Measurements from ENCODE around the gene C13orf46. TPM values are rescaled to one million over a fixed set of nuclear protein-coding genes. Genes with fewer than 3 reads are reported as not detected.

C13orf46 gene
- total RNA-seq, 1 donor from 2014 or later = 0.29 TPM

DNA sequence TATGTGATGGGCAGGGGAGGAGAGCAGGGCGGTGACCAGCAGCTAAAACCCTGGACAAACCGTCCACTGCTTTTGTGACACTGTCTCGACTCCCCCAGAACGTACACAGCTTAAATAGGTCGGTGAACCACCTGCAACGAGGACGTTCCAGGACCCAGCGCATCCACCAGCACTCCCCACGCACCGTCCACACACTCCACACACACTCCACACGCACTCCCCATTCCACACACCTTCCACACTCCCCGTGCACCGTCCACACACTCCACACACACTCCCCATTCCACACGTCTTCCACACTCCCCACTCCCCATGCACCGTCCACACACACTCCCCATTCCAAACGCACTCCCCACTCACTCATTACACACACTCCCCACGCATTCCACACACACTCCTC lies 38.3 kb upstream of the C13orf46 start:
- no peaks in the 10 kb centered on the region for H3K9me3 Mint-ChIP-seq
- H3K36me3 Mint-ChIP-seq = peaks cover 10% of the 10 kb centered on the region

GRCh38 chr13:114011226-114011625 lies 37.4 kb upstream of the C13orf46 start:
- peaks cover 4% of the 10 kb centered on the region for H3K4me1 Mint-ChIP-seq (ENCODE audit: unreplicated experiment)
- no peak overlapping the region for H3K4me3 Mint-ChIP-seq
- no peak for DNase-seq (ENCODE audit: extremely low spot score, unreplicated experiment)
- TF ChIP-seq, protein P1, sequence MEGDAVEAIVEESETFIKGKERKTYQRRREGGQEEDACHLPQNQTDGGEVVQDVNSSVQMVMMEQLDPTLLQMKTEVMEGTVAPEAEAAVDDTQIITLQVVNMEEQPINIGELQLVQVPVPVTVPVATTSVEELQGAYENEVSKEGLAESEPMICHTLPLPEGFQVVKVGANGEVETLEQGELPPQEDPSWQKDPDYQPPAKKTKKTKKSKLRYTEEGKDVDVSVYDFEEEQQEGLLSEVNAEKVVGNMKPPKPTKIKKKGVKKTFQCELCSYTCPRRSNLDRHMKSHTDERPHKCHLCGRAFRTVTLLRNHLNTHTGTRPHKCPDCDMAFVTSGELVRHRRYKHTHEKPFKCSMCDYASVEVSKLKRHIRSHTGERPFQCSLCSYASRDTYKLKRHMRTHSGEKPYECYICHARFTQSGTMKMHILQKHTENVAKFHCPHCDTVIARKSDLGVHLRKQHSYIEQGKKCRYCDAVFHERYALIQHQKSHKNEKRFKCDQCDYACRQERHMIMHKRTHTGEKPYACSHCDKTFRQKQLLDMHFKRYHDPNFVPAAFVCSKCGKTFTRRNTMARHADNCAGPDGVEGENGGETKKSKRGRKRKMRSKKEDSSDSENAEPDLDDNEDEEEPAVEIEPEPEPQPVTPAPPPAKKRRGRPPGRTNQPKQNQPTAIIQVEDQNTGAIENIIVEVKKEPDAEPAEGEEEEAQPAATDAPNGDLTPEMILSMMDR (conservative IDR thresholded peaks at IDR 0.05) = no peak
- peaks cover 3% of the 10 kb centered on the region for H3K27me3 Mint-ChIP-seq
- H3K9me3 Mint-ChIP-seq = no peaks in the 10 kb centered on the region
- peak overlapping the region; percentile 27 for H3K27ac Mint-ChIP-seq
- peaks cover 10% of the 10 kb centered on the region for H3K36me3 Mint-ChIP-seq

More for the DNA sequence above, 38.3 kb upstream of the C13orf46 start:
- Mint-ChIP-seq H3K4me1 (ENCODE audit: unreplicated experiment) (peaks cover 4% of the 10 kb centered on the region), H3K4me3 (no peak overlapping the region), H3K27me3 (peaks cover 3% of the 10 kb centered on the region), H3K27ac (no peak overlapping the region)
- TF ChIP-seq, protein P1 (conservative IDR thresholded peaks at IDR 0.05) = no peak
- no peak for DNase-seq (ENCODE audit: extremely low spot score, unreplicated experiment)

GRCh38 chr13:114010401-114011101 lies 36.7 kb upstream of the C13orf46 start:
- peak overlapping the region; percentile 27 for H3K27ac Mint-ChIP-seq
- no peak overlapping the region for H3K4me3 Mint-ChIP-seq
- TF ChIP-seq, protein P1 (conservative IDR thresholded peaks at IDR 0.05) = no peak
- H3K4me1 Mint-ChIP-seq (ENCODE audit: unreplicated experiment) = peaks cover 2% of the 10 kb centered on the region
- DNase-seq (ENCODE audit: extremely low spot score, unreplicated experiment) = no peak
- peaks cover 3% of the 10 kb centered on the region for H3K27me3 Mint-ChIP-seq
- peaks cover 10% of the 10 kb centered on the region for H3K36me3 Mint-ChIP-seq
- H3K9me3 Mint-ChIP-seq = no peaks in the 10 kb centered on the region

GRCh38 chr13:114009590-114010400 lies 35.9 kb upstream of the C13orf46 start:
- Mint-ChIP-seq H3K36me3 (peaks cover 10% of the 10 kb centered on the region), H3K4me3 (no peak overlapping the region), H3K27ac (no peak overlapping the region), H3K9me3 (no peaks in the 10 kb centered on the region), H3K27me3 (peaks cover 3% of the 10 kb centered on the region), H3K4me1 (ENCODE audit: unreplicated experiment) (no peaks in the 10 kb centered on the region)
- DNase-seq (ENCODE audit: extremely low spot score, unreplicated experiment) = no peak
- TF ChIP-seq, protein P1 (conservative IDR thresholded peaks at IDR 0.05) = no peak

GRCh38 chr13:114008964-114009589 lies 35.2 kb upstream of the C13orf46 start:
- Mint-ChIP-seq H3K4me3 (no peak overlapping the region), H3K27me3 (peaks cover 3% of the 10 kb centered on the region), H3K27ac (no peak overlapping the region), H3K36me3 (peaks cover 10% of the 10 kb centered on the region), H3K9me3 (no peaks in the 10 kb centered on the region), H3K4me1 (ENCODE audit: unreplicated experiment) (no peaks in the 10 kb centered on the region)
- no peak for DNase-seq (ENCODE audit: extremely low spot score, unreplicated experiment)
- TF ChIP-seq, protein P1 (conservative IDR thresholded peaks at IDR 0.05) = no peak
